Measurements from ENCODE around the gene PBX3.

GRCh38 chr9:125844611-125845010 lies 97.4 kb downstream of the PBX3 start:
- TF ChIP-seq CTCF (conservative IDR thresholded peaks at IDR 0.05; ENCODE audit: low read length), result no peak
- no peak for TF ChIP-seq EZH2phosphoT487 (IDR thresholded peaks at IDR 0.05; ENCODE audit: borderline replicate concordance, low read depth, low read length)

All from OCI-LY7 (cell line).